ENCODE data around the gene KIF25.

The KIF25 gene

DNA sequence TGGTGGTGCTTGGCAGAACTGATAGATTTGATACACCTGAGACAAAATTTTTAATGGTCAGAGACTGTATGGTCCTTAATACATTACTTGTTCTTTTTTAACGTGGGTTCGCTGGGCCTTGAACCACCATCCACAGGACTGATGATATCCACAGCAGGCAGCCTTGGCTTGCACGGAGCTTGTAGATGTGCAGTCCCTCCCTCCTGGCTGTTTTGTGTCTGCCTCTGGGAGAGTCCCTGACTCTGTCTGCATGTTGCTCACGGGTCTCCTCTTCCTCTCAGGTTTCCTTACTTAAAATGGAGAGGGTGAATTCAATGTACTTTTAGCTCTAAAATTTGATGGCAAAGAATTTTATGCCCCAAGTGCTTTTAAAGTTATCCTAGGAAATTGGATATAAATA lies 17.5 kb downstream of the KIF25 start:
- no peak for DNase-seq (ENCODE audit: low read depth, low spot score)
- no peak overlapping the region for H3K27ac ChIP-seq

DNA sequence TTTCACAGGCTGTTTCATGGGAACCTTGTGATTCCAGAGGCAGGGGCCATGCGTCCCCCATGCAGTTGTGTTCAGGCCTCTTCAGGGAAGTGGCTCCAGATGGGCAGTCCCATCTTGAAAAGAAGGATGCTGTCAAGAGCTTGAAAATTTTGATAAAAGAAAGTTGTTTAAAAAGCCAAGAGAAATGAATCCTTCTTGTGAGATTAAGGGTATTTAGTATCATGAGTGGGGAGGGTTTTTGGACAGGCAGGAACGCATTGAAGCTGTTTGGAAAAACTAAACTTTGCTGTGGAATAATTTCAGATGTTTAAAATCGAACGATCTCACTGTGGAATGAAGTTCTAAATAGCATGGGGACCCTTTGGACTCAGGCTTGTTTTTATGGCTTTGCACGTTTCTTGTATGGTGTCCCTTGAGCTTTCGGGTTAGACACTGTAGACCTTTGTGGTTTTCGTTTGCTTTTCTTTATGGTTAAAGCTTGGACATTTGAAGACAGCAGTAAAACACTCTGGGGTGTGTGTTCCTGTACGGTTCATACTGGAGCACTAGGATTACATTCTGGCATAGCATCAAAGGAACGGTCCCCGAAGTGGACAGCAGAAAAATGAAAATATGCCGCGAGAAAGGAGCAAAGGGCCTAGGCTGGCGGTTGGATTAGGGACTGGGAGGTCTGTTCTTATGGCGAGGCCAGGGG lies 18.2 kb downstream of the KIF25 start:
- DNase-seq (ENCODE audit: low read depth, low spot score): no peak
- no peak overlapping the region for H3K27ac ChIP-seq

DNA sequence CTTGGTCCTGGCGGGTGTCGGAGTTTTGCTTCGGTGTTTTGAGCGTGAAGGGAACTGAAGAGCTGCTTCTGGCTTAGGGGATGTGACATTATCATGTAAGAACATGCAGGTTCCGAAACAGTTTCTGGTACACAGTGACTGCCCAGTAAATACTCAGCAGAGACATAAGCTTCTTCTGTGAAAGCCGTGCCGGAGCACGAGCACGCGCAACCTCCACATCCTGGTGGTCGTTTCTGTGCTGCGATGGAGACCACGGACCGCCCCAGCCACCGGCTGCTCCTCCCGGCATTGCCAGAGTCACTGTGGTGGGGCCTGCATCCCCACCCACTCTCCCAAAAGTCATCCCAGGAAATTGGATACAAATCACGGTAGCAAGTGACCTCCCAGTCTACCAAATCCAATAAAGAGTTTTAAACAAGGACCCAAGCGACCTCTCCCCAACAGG lies 18.7 kb downstream of the KIF25 start:
- no peak overlapping the region for H3K27ac ChIP-seq
- no peak for DNase-seq (ENCODE audit: low read depth, low spot score)

DNA sequence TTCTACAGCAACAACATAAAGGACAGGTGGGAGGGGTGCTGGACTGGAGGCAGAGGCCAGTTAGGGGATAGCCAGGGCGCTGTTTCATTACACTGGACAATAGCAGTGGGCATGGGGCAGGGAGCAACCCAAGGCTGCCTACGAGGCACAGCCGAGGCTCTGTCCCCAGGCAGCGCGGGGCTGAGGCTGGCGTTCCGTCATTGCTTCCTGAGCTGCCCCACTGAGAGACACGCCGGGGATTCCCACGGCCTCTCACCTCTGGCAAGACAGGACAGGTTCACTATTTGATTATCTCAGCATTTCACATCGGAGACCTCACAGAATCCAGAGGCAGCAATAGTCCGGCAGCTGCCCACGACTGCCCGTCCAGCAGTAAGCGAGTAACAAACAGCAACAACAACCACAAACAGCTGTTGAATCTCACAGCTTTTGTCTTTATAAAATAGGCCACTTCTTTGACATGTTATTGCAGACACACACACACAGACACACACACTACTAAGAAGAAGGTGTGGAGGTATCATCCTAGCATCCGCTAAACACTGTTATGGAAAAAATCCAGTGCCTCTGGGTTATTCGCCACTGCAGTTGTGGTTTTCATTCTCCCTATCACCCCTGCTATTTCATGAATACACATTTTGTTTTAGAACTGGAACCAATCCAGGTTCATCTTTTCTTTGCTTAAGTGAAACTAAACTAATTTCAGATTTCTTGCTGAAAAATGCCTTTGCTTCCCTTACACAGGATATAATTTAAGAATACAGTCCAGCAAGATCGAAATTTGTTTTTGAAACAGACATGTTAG lies 19.5 kb downstream of the KIF25 start:
- DNase-seq (ENCODE audit: low read depth, low spot score): no peak
- H3K27ac ChIP-seq: no peak overlapping the region

DNA sequence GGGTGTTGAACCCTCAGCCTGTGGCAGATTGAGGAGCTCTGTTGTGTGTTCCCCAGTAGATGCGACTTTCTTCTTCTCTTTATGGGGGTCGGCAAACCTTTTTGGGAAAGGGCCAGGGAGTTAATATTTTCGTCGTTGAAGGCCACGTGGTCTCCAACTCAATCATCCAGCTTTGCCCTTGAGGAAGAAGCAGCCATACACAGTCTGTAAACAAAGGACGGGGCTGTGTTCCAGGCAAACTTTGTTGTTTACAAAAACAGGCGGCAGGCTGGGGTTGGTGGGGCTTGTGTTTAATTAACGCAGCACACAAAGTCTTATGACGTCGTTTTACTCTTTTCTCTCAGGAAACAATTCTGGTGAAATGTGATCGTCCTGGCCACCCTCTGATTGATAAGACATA lies 20.2 kb downstream of the KIF25 start:
- no peak overlapping the region for H3K27ac ChIP-seq
- no peak for DNase-seq (ENCODE audit: low read depth, low spot score)

DNA sequence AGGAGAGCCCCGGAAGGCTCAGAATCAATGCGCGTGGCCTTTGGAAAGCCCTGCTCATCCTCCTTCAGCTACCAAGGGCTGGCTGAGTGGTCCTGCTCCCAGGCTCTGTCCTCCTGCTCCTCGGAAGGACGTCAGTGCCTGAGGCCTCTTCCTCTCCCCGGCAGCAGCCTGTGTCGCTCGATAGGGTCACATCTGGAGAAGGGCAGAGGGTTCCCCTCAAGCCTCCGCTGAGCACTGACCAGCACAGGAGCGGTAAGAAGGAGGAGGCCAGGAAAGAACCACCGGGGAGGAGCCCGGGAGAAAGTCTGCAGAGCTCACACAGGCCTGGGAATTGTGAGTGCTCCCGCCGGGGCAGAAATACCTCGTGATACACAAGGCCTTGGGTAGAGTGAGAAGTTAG lies 21.2 kb downstream of the KIF25 start:
- no peak overlapping the region for H3K27ac ChIP-seq

DNA sequence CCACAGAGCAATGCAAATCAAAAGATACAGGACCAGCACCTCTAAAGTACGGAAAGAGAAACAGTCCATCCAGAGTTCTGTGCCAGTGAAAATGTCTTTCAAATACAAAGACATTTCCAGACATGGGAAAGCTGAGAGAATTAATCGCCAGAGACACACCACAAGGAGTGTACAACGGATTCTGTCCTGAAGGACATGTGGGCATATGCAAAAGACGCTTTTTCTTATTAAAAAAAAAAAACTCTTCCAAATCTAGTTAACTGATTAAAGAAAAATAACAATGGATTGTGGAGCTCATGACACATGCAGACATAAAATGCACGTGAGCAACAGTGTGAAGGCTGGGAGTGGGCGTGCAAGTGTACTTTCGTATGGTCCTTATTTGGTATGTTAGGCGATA lies 22.8 kb downstream of the KIF25 start:
- H3K27ac ChIP-seq: no peak overlapping the region
- DNase-seq (ENCODE audit: low read depth, low spot score): no peak

More for the DNA sequence above, 21.2 kb downstream of the KIF25 start:
- DNase-seq (ENCODE audit: low read depth, low spot score): no peak

DNA sequence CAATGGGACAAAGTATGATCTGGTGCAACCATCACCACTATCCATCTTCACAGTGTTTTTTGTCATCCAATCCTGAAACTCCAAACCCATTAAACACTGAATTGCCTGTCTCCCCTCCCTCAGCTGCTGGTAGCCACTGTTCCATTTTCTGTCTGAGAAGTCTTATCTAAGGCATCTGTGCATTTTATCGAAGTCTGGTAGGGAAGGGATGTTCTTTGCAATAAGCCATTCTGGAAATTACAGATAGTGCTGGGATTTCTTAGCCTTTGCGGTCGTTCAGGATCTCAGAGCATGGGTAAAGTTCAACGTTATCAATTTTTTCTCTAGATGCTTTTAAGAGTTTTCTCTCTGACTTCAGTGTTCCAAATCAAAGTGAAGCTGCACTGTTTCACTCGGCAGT lies 24.1 kb downstream of the KIF25 start:
- no peak for DNase-seq (ENCODE audit: low read depth, low spot score)
- H3K27ac ChIP-seq: no peak overlapping the region

DNA sequence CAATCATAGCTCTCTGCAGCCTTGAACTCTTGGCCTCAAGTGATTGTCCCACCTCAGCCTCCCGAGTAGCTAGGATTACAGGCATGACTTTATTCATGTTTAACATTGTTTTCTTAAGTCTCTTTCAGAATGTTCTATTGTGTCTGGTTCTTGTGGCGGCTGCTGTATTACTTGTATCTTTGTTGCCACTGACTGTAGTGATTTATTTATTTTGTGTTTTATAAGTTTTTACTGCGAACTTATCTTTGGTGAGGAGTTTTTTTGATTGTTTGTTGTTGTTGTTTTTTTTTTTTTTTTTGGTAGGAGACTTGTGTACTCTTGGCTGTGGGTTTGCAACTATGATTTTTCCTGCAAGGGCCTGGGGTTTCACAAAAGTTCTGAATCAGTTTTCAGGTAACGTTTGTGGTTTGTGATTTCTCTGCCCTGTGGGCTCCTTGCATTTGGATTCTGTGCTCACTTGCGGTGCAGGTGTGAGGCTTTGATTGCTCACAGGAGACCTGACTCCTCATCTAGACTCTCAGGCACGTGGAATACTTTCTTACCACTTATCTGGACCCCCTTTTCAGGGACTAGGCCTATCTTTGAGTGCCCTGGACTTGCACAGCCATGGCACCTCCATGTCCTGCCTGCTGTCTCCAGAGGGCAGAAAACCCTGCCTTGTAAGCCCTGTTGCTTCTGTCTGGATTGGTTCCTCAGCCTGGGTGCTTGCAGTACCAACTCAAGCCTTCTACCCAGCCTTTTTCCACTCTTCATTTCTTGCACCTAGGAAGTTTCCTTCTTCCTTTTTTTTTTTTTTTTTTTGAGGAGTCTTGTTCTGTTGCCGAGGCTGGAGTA lies 25.2 kb downstream of the KIF25 start:
- H3K27ac ChIP-seq: no peak overlapping the region
- no peak for DNase-seq (ENCODE audit: low read depth, low spot score)

DNA sequence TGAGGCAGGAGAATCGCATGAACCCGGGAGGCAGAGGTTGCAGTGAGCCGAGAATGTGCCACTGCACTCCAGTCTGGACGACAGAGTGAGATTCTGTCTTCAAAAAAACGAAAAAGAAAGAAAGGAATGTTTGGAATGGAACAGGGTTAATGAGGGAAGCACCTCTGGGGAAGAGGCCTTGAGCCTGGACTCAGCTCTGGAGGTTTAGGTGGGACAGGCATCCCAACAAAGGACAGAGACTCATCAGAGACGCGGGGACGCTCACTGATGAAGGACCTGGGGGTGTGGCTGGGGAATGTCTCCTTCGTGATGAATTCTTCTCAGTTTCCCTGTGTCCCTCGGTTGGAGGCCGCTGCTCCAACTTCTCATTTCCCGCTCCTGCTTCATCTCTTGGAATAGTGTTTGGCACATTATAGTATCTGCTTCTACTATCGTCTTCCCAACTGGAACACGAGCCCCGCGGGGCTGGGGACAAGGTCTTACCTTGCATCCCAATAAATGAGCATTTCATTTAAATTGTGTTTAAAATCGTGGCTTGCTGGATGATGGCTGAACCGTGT lies 27.6 kb downstream of the KIF25 start:
- no peak for DNase-seq (ENCODE audit: low read depth, low spot score)
- H3K27ac ChIP-seq: no peak overlapping the region

DNA sequence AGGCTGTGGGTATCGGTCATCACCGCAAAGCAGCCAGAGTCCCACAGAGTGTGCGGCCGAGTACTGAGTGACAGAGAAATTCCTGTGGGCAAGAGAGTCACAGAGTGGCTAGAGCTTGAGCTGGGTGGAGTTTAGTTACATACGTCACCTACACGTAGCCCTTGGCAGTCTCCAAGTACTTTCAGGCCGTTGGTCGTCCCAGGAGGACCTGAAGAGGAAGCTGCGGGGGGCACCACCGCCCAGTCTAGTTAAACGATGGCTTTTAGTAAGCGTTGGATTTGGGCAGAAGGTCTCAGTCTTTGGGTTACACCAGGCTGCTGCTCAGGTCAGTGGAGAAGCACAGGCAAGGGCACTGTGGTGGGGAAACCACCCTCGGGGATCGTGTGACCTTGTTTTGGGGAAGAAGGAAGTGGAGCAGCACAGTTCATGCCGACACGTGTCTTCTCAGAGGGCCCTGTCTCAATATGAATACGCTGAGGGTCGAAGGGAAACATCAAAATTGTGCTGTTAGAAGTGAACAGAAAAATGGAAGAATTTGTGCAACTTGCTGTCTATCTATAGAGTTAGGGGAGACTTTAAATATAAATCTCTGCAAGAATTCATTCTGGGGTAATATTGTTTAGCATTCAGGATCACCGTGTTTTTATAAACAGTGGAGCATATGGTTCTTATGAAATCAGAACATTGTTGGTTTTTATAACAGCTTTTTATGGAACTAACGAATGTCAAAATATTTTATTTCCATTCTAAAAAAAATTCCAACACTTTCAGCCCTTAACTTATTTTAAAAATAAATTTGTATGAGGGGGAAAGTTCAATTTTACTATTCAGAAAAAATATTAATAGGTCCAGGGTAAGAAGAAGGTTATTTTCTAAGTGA lies 28.6 kb downstream of the KIF25 start:
- no peak overlapping the region for H3K27ac ChIP-seq
- no peak for DNase-seq (ENCODE audit: low read depth, low spot score)

DNA sequence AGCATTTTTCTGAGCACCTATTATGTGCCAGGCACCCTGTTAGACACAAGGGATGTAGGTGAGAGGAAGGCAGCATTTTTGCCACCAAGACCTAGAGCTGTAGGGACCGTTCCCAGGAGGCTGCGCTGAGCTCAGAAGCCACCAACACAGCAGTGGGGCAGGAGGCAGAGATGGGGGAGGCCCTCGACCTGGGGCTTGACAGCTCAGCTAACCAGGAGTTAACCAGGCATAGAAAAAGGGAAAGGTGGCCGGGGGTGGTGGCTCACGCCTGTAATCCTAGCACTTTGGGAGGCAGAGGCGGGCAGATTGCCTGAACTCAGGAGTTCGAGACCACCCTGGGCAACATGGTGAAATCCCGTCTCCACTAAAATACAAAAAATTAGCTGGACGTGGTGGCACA lies 29.5 kb downstream of the KIF25 start:
- no peak for DNase-seq (ENCODE audit: low read depth, low spot score)
- no peak overlapping the region for H3K27ac ChIP-seq

DNA sequence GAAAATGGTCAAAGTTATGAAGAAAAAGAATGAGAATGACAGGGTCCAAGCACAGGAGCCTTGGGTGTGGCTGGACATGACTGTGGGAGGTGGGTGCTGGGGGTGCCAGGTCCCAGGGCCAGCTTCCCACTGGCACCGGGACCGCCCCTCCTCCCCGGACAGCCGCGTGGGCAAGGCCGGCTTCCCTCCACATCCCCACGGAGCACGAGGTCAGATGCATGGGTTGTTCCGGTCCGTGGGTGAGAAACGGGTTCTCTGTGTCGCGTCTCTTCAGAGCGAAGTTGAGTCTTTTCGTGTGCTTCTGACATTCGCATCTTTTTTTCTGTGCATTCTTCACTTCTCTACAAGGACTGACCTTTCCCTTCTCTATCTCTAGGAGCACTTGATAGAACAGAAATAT lies 30.1 kb downstream of the KIF25 start:
- no peak overlapping the region for H3K27ac ChIP-seq
- DNase-seq (ENCODE audit: low read depth, low spot score): no peak

DNA sequence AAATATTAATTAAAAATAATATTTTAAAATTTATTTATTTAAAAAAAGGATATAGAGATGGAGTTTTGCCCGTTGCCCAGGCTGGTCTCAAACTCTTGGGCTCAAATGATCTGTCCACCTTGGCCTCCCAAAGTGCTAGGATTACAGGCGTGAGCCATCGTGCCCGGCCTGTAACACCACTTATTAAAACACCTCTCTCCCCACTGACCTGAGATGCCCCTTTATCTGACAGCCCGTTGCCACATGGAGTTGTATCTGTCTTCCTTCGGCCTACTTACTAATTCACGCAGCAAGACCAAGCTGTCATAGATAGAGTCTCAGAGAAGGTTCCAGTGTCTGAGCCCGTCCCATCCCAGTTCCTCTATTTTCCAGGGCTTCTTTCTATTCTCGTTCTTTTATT lies 30.7 kb downstream of the KIF25 start:
- no peak overlapping the region for H3K27ac ChIP-seq
- no peak for DNase-seq (ENCODE audit: low read depth, low spot score)

DNA sequence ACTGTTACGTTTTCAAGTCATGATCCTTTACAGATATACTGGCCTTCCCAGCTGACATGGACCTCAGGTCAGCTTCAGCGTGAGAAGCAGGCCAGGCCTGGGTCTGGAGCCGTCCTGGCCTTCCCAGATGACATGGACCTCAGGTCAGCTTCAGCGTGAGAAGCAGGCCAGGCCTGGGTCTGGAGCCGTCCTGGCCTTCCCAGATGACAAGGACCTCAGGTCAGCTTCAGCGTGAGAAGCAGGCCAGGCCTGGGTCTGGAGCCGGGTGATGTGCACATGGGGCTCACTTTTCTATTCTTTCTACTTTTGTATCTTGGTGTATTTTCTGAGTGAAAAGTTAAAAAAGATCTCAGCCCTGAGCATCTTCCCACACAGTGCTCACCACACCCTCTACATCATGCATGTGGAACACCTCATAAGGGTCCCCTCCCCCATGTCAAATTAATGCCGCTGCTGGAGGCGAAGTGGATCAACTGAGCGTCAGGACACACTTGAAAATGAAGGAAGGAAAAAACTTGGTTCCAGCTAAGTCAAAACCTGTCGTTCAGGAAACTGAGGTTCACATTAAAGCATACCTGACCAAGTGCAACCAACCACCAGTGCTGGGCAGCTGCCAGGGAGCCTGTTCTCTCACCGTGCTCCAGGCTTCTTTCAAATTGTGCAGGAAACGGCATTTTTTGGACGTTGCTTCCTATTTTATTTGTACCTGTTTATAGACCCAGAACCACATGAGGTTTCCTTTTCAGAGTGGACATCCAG lies 32.2 kb downstream of the KIF25 start:
- peak; percentile 36 for DNase-seq (ENCODE audit: low read depth, low spot score)
- no peak overlapping the region for H3K27ac ChIP-seq

DNA sequence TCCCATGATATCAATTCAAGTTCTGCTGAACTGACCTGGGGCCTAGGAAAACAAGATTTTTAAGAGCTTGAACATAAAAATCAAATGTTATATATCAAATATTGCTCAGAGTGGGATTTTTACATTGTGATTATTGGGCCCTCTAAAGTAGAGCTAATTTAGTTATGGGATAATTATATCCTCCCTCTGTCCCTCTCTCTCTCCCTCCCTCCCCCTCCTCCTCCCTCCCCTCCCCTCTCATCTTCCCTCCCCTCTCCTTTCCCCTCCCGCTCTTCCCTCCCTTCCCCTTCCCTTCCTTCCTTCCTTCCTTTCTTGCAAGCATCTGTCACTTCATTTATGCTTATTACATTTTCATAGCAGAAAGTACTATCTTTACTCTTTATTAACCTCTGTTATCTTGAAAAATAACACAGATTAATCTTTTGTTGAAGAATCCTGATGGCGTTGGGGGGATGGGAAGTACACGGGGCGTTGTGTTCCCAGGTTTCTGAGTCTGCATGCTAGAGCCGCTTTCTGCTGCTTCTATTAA lies 32.8 kb downstream of the KIF25 start:
- no peak for DNase-seq (ENCODE audit: low read depth, low spot score)
- no peak overlapping the region for H3K27ac ChIP-seq

DNA sequence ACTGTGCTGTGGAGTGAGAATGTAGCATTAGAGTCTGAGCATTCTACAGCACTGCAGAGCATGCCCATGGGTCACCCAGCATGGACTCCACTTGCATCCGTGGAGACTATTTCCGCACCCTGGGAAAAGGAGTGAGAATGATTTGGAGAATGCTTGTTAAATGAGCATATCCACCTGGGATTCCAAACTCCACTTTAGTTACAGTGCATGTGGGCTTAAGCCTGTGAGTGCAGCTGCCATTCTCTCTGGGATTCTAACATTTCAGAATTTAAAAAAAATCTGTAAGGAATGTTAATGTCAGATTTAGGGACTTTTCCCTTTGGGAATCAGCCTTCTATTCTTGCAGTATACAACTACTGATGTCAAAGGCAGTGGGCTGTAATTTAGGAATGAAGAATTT lies 33.4 kb downstream of the KIF25 start:
- no peak overlapping the region for H3K27ac ChIP-seq
- no peak for DNase-seq (ENCODE audit: low read depth, low spot score)

DNA sequence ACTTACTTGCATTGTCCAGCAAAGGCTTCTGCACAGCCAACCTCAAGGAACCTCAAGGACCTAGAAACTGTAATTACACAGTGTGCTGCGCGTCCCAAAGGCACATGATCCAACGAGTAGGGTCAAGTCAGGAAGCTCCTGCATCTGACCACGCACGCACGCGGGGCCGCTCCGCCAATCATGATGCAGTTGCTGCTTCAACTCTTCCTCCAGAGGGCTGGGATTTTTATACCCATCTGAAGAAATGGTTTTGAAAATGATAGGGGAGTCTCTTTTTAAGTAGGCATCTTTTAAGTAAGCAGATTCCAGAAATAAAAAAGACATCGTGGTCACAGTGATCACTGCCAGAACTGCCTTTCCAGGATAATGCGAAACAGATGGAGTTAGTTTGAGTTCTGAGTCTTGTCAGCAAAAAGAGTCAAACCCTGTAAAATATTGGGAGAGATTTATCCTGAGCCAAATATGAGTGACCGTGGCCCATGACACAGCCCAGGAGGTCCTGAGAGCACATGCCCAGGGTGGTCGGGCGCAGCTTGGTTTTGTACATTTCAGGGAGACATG lies 34.0 kb downstream of the KIF25 start:
- DNase-seq (ENCODE audit: low read depth, low spot score): no peak
- H3K27ac ChIP-seq: no peak overlapping the region

Measured in epithelial cell of prostate (primary cell).